Endodermal cell (in vitro differentiated cells): ENCODE results near the gene MYOZ1. TPM values are rescaled to one million over a fixed set of nuclear protein-coding genes. Genes with fewer than 3 reads are reported as not detected.
"Not testable (repeated sequence)": the region's sequence is repeated elsewhere in the genome, so short reads cannot be mapped to it uniquely, and the experiment has no call there.

Experiments
- DNase-seq: peaks from one replicate; pipeline ENCODE4 v3.0.0-alpha.2; 2017
- H3K27ac ChIP-seq: 2 replicates; pipeline ENCODE4 v1.5.1; 2013; ENCODE audit warnings: mild to moderate bottlenecking, low read depth, low read length, moderate library complexity
- H3K27me3 ChIP-seq: 2 replicates; pipeline ENCODE4 v1.6.1; 2013; ENCODE audit warnings: mild to moderate bottlenecking, low read length, moderate library complexity; ENCODE audit not compliant: insufficient read depth, control insufficient read depth, poor library complexity, severe bottlenecking
- H3K36me3 ChIP-seq: 2 replicates; pipeline ENCODE4 v1.7.0; 2013; ENCODE audit warnings: mild to moderate bottlenecking, low read length, moderate library complexity; ENCODE audit not compliant: control insufficient read depth, insufficient read depth
- H3K4me1 ChIP-seq: one replicate; pipeline ENCODE4 v1.7.0; 2013; ENCODE audit warnings: low read length; ENCODE audit not compliant: control insufficient read depth, insufficient read depth
- H3K4me3 ChIP-seq: 2 replicates; pipeline ENCODE4 v1.5.1; 2013; ENCODE audit warnings: mild to moderate bottlenecking, low read length, moderate library complexity
- H3K9ac ChIP-seq: 2 replicates; pipeline ENCODE4 v1.6.1; 2013; ENCODE audit warnings: mild to moderate bottlenecking, low read length, moderate library complexity; ENCODE audit not compliant: poor library complexity, severe bottlenecking; ENCODE audit errors: extremely low read depth
- H3K9me3 ChIP-seq: 2 replicates; pipeline ENCODE4 v1.6.1; 2013; ENCODE audit warnings: mild to moderate bottlenecking, low read length, moderate library complexity; ENCODE audit not compliant: control insufficient read depth
- H3K27ac Mint-ChIP-seq: 2 replicates; pipeline ENCODE4 v1.8.0; 2020; ENCODE audit warnings: mixed read lengths
- H3K27me3 Mint-ChIP-seq: 2 replicates; pipeline ENCODE4 v1.8.0; 2021; ENCODE audit warnings: mild to moderate bottlenecking, mixed read lengths; ENCODE audit not compliant: insufficient read depth
- H3K36me3 Mint-ChIP-seq: 2 replicates; pipeline ENCODE4 v1.8.0; 2020; ENCODE audit warnings: low read depth, mixed read lengths
- H3K4me1 Mint-ChIP-seq: 2 replicates; pipeline ENCODE4 v1.8.0; 2020; ENCODE audit warnings: mixed read lengths
- H3K4me3 Mint-ChIP-seq: 2 replicates; pipeline ENCODE4 v1.8.0; 2020; ENCODE audit warnings: mild to moderate bottlenecking, moderate library complexity, mixed read lengths
- H3K9me3 Mint-ChIP-seq: 2 replicates; pipeline ENCODE4 v1.8.0; 2020; ENCODE audit warnings: mild to moderate bottlenecking, mixed read lengths
- WGBS, 2 experiments: methylation state at CpG; one replicate each; pipeline versions ENCODE4 v1.1.5 to v1.1.7; 2013; ENCODE audit warnings: missing lambda C conversion rate in 2 of 2, mixed read lengths in 1 of 2; ENCODE audit not compliant: insufficient coverage in 1 of 2, insufficient read length in 1 of 2; 5-methylcytosine and 5-hydroxymethylcytosine counted together
- long read RNA-seq, 4 experiments: library from polyadenylated mRNA in 2 of 4; library from RNA in 1 of 4; library from capped mRNA in 1 of 4; stranded (forward) in 3 of 4; unstranded in 1 of 4; transcript quantifications; one replicate each; pipeline ENCODE4 v2.0.0, GENCODE V29; 2020 to 2021; ENCODE audit warnings: inconsistent platforms in 1 of 4
- polyA plus RNA-seq, 2 experiments: library from polyadenylated mRNA; stranded (reverse); fragments of 50-300 nt; gene quantifications; one replicate each; pipeline ENCODE4 v1.2.3, GENCODE V29; 2013
- total RNA-seq, 2 donors: library from RNA; stranded (reverse); fragmentation: NEBNext Ultra II Directional in 1 of 2; extraction: Animal tissue kit (Norgen Biotek cat#: 25700) in 1 of 2; gene quantifications; 2 replicates in 1 of 2; 3 replicates in 1 of 2; pipeline ENCODE4 v1.2.1, GENCODE V29; 2021
- TF ChIP-seq, protein P1 (sequence below): fragments of 200-600 bp; sonication (generic); conservative IDR thresholded peaks from 2 replicates; pipeline ENCODE4 v1.5.0; 2021; ENCODE audit warnings: antibody characterized with exemption, mild to moderate bottlenecking

The MYOZ1 gene, protein sequence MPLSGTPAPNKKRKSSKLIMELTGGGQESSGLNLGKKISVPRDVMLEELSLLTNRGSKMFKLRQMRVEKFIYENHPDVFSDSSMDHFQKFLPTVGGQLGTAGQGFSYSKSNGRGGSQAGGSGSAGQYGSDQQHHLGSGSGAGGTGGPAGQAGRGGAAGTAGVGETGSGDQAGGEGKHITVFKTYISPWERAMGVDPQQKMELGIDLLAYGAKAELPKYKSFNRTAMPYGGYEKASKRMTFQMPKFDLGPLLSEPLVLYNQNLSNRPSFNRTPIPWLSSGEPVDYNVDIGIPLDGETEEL
- 1 to 10 TPM; 1.6 to 2.4 TPM for total RNA-seq
- 0.46 TPM for polyA plus RNA-seq (2013, experiment 1 of 2)
- polyA plus RNA-seq (2013, experiment 2 of 2): 0.62 TPM
- long read RNA-seq, experiment 1, partial matches to known transcripts: 2 of 4 reads
- long read RNA-seq, experiment 1, other reads (novel, unspliced or antisense): 2 of 4 reads
- long read RNA-seq, experiment 2, partial matches to known transcripts: 1 of 14 reads
- long read RNA-seq, experiment 2, other reads (novel, unspliced or antisense): 13 of 14 reads
- long read RNA-seq, experiment 3, partial matches to known transcripts: 0 of 12 reads
- long read RNA-seq, experiment 3, other reads (novel, unspliced or antisense): 12 of 12 reads
- long read RNA-seq, experiment 4, partial matches to known transcripts: 0 of 21 reads
- long read RNA-seq, experiment 4, other reads (novel, unspliced or antisense): 21 of 21 reads

DNA sequence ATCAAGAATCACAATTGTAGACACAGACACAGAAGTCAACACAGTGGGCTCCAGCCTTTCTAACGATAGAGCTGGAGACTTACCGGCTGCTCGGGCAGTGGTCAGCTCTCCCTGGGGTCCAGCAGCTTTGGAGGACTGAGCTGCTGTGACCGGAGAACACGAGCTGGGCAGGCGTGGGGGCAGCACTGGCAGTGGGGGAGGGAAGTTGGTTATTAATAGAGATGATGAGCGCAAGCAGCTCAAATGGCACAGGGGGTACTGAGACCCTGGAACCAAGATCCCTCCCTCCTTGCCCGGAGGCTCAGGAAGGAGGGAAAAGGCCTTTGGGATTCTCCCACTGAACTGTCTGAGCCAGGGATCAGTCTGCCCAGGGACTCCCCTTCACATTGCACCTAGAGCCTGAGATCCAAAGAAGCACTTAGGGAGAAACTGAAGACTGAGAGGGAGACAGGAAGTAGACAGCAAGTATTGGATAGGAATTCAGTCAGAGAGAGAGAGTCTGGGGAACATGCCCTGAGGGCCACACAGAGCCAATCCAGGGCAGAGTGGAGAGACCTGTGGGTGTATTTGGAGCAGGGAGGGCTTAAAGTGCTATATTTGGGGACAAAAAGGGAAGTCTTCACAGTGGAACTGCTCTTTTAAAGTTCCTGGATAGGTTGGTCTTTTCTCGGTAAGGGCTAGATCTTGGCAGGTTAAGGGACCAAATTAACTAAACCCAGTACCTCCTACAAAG lies at the start of gene MYOZ1:
Gene MYOZ1 (minus strand): TSS at position 147 of the 733 bp plus-strand sequence. CDS start 1,457 bp downstream, outside the sequence.
- no peaks in the 10 kb centered on the region for H3K9me3 Mint-ChIP-seq

GRCh38 chr10:73690755-73691154 lies 49.5 kb upstream of the MYOZ1 start:
- H3K27ac Mint-ChIP-seq, H3K4me1 ChIP-seq, H3K9ac ChIP-seq, H3K36me3 ChIP-seq, H3K4me3 ChIP-seq, DNase-seq, H3K27me3 ChIP-seq, H3K4me3 Mint-ChIP-seq, H3K4me1 Mint-ChIP-seq, H3K9me3 ChIP-seq, H3K27ac ChIP-seq, H3K27me3 Mint-ChIP-seq: not testable (repeated sequence)
- 92 to 100% methylated on average over 4 of the region's 6 CpGs for WGBS, 2 experiments
- Mint-ChIP-seq H3K9me3 (peaks cover 10% of the 10 kb centered on the region), H3K36me3 (peaks cover 29% of the 10 kb centered on the region)

More for the DNA sequence above, at the start of gene MYOZ1:
- Histone ChIP-seq H3K4me3 (no peak within 1 kb of the TSS), H3K4me1 (no peaks in the 10 kb centered on the region), H3K27me3 (no peaks in the 10 kb centered on the region), H3K36me3 (no peaks in the 10 kb centered on the region), H3K9me3 (no peaks in the 10 kb centered on the region), H3K27ac (no peak within 1 kb of the TSS), H3K9ac (no peak within 1 kb of the TSS)
- TF ChIP-seq, protein P1, sequence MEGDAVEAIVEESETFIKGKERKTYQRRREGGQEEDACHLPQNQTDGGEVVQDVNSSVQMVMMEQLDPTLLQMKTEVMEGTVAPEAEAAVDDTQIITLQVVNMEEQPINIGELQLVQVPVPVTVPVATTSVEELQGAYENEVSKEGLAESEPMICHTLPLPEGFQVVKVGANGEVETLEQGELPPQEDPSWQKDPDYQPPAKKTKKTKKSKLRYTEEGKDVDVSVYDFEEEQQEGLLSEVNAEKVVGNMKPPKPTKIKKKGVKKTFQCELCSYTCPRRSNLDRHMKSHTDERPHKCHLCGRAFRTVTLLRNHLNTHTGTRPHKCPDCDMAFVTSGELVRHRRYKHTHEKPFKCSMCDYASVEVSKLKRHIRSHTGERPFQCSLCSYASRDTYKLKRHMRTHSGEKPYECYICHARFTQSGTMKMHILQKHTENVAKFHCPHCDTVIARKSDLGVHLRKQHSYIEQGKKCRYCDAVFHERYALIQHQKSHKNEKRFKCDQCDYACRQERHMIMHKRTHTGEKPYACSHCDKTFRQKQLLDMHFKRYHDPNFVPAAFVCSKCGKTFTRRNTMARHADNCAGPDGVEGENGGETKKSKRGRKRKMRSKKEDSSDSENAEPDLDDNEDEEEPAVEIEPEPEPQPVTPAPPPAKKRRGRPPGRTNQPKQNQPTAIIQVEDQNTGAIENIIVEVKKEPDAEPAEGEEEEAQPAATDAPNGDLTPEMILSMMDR: no peak
- no peak for DNase-seq
- H3K4me3 Mint-ChIP-seq: no peak within 1 kb of the TSS
- peaks cover 15% of the 10 kb centered on the region for H3K27me3 Mint-ChIP-seq
- peak within 1 kb of the TSS; percentile 16 for H3K27ac Mint-ChIP-seq
- peaks cover 11% of the 10 kb centered on the region for H3K4me1 Mint-ChIP-seq
- WGBS, 2 experiments: 95% methylated on average over 4 to 9 of the region's 9 CpGs
- no peaks in the 10 kb centered on the region for H3K36me3 Mint-ChIP-seq

- not testable (repeated sequence) for H3K36me3 ChIP-seq, H3K27ac Mint-ChIP-seq, H3K27ac ChIP-seq, H3K4me3 ChIP-seq, H3K4me1 Mint-ChIP-seq, H3K9me3 ChIP-seq, H3K4me1 ChIP-seq, DNase-seq, H3K27me3 Mint-ChIP-seq, H3K9ac ChIP-seq, H3K4me3 Mint-ChIP-seq, H3K27me3 ChIP-seq
- Mint-ChIP-seq H3K36me3 (peaks cover 31% of the 10 kb centered on the region), H3K9me3 (peaks cover 10% of the 10 kb centered on the region)
- WGBS, 2 experiments: 98% methylated on average over 13 of the region's 28 CpGs; no CpG with 5 or more reads in 1 of the 2 experiments
These were observed 48.3 kb upstream of the MYOZ1 start for GRCh38 chr10:73689596-73689995.

DNA sequence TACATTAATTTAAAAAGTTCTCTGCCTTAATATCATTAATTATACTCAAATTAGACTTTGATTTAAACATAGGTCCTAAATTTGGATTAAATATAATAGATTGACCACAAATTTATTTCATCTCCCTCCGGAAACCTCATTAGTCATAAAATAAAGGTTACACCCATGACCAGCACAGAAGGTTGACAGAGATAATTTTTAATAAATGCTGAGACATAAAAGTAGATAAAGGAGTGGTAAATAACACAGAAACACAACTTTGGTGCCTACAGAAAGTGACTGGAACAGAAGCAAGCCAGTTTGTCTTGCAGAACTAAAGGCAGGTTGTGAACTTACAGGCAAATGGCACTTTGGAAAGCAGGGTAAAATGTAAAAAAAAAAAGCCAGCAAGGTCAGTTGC lies 46.4 kb upstream of the MYOZ1 start:
- not testable (repeated sequence) for H3K9me3 ChIP-seq, H3K27me3 ChIP-seq, H3K4me1 ChIP-seq, H3K27ac Mint-ChIP-seq, H3K4me3 ChIP-seq, H3K27me3 Mint-ChIP-seq, H3K4me1 Mint-ChIP-seq, H3K27ac ChIP-seq, H3K36me3 ChIP-seq, H3K9ac ChIP-seq, DNase-seq, H3K4me3 Mint-ChIP-seq
- Mint-ChIP-seq H3K36me3 (peaks cover 25% of the 10 kb centered on the region), H3K9me3 (peaks cover 10% of the 10 kb centered on the region)
- WGBS, 2 experiments: 100% methylated on average over 1 of the region's 1 CpG; no CpG with 5 or more reads in 1 of the 2 experiments

DNA sequence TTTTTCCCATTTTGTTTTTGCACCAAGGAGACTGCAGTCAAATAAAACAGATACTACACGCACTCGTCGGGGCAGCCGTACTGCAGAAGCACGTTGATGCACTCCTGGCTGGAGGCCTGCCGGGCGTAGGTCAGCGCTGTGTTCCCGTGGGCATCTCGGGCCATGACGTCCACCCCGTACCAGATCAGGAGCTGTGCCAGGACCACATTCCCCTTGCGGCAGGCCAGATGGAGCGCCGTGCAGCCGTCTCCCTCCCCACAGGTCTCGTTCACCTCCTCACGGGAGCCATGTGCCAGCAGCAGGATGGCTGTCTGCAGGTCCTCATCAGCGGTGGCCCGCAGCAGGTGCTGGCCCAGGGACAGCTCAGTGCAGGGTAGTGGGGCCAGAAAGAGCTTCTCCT lies 33.3 kb upstream of the MYOZ1 start:
- not testable (repeated sequence) for H3K4me3 ChIP-seq, H3K9me3 ChIP-seq, H3K4me1 Mint-ChIP-seq, H3K9me3 Mint-ChIP-seq, H3K4me3 Mint-ChIP-seq, H3K4me1 ChIP-seq, H3K36me3 ChIP-seq, H3K27ac ChIP-seq, H3K36me3 Mint-ChIP-seq, H3K27ac Mint-ChIP-seq, H3K27me3 ChIP-seq, H3K9ac ChIP-seq, DNase-seq, H3K27me3 Mint-ChIP-seq
- WGBS, 2 experiments: 100% methylated on average over 5 of the region's 20 CpGs; no CpG with 5 or more reads in 1 of the 2 experiments

GRCh38 chr10:73668378-73668777 lies 27.1 kb upstream of the MYOZ1 start:
- not testable (repeated sequence) for H3K9me3 Mint-ChIP-seq, H3K36me3 ChIP-seq, H3K27ac Mint-ChIP-seq, H3K27ac ChIP-seq, H3K4me3 Mint-ChIP-seq, H3K27me3 Mint-ChIP-seq, H3K36me3 Mint-ChIP-seq, H3K9me3 ChIP-seq, H3K4me3 ChIP-seq, H3K4me1 ChIP-seq, H3K9ac ChIP-seq, H3K27me3 ChIP-seq, H3K4me1 Mint-ChIP-seq, DNase-seq
- WGBS, 2 experiments: no CpG with 5 or more reads among the region's 4 CpGs
